OCI-LY1 (cell line): ENCODE measurements around the gene CDH4.

Source experiments
- CTCF ChIP-seq: fragments of 200-600 bp; sonication (generic), shearing (Covaris generic); IDR thresholded peaks from 2 replicates; pipeline ENCODE4 v1.5.1; 2017; ENCODE audit warnings: mild to moderate bottlenecking, antibody characterized with exemption, low read length, moderate library complexity, mixed read lengths
- EZH2 ChIP-seq: fragments of 200-600 bp; sonication (generic), shearing (Covaris generic); IDR thresholded peaks from 2 replicates; pipeline ENCODE4 v1.8.0; 2017; ENCODE audit warnings: borderline replicate concordance, mixed run types, mild to moderate bottlenecking, antibody characterized with exemption, low read length, moderate library complexity, mixed read lengths

GRCh38 chr20:61913423-61914225 is 661.6 kb downstream of the CDH4 start:
- no peak for TF ChIP-seq EZH2
- no peak for TF ChIP-seq CTCF
